GM21423 (cell line): ENCODE data around the gene ASB5.
"Not testable (repeated sequence)": the region's sequence is repeated elsewhere in the genome, so short reads cannot be mapped to it uniquely, and the experiment has no call there.

Experiments
- ATAC-seq: cut with Tn5 transposase; IDR thresholded peaks from one replicate; pipeline ENCODE4 v1.9.1; 2021; ENCODE audit warnings: mild to moderate bottlenecking, moderate library complexity; ENCODE audit not compliant: unreplicated experiment

The ASB5 gene

GRCh38 chr4:176279560-176279959, 10.5 kb upstream of the ASB5 start:
- ATAC-seq, result not testable (repeated sequence)

GRCh38 chr4:176277162-176277904, 8.3 kb upstream of the ASB5 start:
- peak; percentile 89 for ATAC-seq

DNA sequence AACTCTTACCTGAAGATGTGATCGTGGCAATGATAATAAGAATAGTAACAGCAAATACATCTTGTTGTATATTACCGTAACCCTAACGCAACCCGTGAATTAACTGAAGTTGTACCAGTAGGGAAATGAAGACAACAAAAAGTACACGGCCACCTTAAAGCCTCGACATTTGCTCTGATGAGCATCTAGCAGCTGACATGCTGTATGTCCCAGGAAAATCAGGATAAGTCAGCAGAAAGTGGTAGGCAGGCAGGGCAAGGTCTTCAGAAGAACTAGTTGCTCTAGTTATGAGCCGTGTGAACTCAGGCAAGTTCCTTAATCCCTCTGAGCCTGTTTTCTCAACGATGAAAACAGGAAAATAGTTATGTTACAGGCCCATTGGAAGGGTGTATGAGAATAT, 7.7 kb upstream of the ASB5 start:
- no peak for ATAC-seq

DNA sequence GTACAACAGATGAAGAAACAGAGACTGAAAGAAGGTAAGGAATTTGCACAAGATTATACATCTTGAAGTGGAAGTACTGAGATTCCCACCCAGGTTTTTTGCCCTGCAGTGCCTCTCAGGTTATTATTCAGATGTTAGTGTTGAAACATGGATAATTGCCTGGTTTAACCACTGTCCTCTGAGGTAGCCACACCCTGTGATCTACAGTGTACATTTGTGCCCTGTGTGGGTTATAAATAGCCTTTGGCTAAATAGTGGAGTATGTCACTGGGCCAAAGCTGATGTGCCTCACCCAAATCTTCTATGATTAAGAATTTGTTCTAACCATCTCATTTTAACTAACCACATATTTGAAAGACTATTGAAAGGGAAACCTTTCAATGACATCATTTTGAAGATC, 5.4 kb upstream of the ASB5 start:
- ATAC-seq, result no peak

GRCh38 chr4:176273736-176274135, 4.7 kb upstream of the ASB5 start:
- ATAC-seq, result no peak

DNA sequence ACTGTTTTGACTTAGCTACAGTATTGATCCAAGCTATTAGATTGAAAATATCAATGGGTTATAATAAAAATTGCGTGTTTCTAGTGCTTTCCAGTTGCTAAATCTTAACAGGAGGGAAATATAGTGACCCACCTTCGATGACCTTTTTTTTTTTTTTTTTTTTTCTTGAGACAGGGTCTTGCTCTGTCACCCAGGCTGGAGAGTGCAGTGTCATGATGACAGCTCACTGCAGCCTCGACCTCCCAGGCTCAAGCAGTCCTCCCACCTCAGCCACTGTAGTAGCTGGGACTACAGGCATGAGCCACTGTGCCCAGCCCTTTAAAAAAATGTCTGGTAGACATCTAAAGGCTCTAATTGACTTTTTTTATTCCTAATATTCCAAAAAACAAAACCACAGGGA, 3.8 kb upstream of the ASB5 start:
- no peak for ATAC-seq

DNA sequence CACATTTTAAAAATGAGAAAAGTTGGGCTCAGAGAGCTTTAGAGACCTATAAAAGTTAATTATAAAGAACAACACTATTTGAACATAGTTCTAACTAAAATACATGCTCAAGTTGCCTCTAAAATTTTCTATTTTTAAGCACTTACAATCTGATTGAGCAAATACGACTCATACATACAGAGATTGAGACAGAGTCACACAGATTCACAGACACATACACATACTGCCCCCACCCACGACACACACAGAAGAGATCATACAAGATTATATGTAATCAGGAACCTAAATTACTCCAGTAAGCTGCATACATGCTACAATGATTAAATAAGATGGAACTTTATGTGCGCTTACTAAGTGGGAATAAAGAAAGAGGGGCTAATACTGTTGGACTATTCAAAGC, 2.7 kb upstream of the ASB5 start:
- ATAC-seq, result no peak

GRCh38 chr4:176270669-176271068, 1.6 kb upstream of the ASB5 start:
- no peak for ATAC-seq

GRCh38 chr4:176266026-176266425, 3.0 kb downstream of the ASB5 start:
- ATAC-seq, result no peak

DNA sequence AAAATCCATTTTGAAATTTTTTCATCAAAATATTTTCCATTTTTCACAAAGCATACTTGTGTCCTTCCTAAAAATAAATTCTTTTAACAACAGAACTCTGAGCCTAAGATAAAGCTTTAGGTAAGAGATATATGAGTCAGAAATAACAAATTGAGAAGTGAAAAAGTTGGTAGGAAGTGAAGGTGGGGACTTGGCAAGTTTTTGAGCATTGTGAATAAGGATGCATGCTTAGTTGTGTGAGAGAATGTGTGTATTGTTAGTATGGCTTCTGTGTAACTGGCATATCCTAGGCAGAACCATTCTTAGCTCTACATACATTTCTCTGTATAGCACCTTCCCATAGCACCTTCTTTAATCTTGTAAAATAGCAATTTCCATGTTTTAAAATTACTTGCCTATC, 6.8 kb downstream of the ASB5 start:
- peak; percentile 74 for ATAC-seq

DNA sequence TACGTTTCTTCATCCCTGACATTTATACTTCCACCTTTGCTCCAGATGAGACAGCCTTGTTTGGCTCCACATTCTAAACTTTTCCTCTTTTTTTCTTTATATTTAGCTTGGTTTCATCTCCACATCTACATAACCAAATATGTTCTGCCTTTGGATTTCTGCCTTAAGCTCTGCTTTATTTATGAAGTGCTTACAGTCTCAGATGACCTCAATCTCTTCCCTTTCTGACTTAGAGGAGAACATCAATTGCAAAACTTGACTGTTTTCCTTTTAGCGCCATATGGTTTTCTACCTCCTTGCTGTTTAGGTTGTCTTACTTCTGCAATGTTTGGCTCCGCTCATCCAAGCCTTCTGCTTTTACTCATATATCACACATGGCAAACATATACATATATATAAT, 7.5 kb downstream of the ASB5 start:
- no peak for ATAC-seq

DNA sequence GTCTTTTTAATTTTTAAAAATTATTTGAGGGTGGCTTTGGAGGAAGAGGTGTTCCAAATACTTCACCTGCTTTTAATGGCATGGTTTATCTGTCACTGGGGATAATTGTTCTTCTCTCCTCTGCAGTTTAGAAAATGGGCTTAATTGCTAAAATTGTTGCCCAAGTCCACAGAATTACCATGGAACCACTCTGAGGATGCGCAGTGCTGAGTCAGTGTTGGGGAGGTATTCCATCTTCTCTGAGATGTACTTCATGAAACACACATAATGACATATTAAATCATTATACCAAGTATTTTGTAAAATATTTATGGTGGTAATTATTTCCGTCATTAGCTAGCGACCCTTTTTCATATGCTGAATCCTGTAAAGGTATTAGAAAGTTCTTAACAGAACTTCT, 8.0 kb downstream of the ASB5 start:
- no peak for ATAC-seq

- no peak for ATAC-seq
Observed at GRCh38 chr4:176259330-176260090, 9.5 kb downstream of the ASB5 start.

- no peak for ATAC-seq
Observed at GRCh38 chr4:176258135-176258534, 10.9 kb downstream of the ASB5 start.

DNA sequence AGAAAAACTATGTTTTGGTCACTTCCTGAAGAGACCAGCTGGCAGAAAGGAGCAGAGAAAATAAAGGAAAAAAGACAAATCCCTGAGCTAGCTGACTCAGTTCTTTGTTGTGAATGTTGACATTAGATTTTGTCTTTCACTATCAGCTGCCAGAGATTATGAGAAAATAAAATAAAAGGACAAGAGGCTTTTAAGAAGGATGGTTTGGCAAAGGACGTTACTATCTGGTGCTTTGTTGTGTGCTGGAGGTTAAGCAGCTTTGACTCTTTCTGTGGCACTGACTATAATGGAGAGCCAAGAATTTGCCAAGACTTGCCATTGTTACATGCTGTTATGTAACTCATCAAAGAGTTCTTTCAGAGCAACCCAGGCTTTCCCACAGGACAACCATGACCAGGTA, 12.1 kb downstream of the ASB5 start:
- ATAC-seq, result no peak

DNA sequence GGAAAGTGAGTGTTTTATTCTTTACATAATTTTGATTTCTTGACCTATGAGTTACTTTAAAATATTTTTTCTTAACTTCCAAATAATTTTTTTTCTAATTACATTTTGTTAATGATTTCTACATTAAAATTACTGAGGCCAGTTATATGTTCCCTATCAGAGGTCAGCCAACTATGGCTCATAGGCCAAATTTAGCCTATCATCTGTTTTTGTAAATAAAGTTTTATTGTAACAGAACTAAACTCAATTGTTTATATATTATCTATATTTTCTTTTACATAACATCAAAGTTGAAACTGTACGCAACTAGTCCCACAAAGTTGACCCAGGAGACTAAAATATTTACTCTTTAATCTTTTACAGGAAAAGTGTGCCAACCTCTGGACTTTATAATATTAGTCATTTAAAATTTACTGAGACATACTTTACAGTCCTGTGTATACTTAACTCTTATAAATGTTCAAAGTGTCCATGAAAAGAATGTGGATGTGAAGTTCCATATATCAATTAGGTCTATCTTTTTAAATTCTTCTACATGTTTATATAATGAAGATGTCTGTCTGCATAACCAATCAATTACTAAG, 26.2 kb downstream of the ASB5 start:
- ATAC-seq, result no peak

- no peak for ATAC-seq
Observed at GRCh38 chr4:176241703-176242102, 27.3 kb downstream of the ASB5 start.

DNA sequence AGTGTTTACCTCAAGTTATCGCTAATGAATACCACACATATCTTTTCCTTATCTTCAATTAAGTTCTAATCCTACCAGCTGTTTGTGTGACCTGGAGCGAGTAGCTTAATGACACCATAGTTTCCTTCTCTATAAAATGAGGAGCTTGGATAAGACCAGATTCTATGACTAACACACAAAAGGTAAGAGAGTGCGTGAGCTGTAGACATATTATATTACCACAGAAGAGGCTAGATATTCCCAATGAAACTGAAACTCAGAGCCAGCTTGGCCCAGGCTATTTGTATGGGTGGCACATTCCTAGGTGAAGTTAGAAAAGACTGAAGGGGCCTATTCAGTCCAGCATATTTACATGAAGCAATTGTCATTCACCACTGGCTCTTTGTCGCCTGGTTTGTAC, 30.2 kb downstream of the ASB5 start:
- no peak for ATAC-seq

- ATAC-seq, result no peak
Observed at GRCh38 chr4:176238157-176238610, 30.8 kb downstream of the ASB5 start.

DNA sequence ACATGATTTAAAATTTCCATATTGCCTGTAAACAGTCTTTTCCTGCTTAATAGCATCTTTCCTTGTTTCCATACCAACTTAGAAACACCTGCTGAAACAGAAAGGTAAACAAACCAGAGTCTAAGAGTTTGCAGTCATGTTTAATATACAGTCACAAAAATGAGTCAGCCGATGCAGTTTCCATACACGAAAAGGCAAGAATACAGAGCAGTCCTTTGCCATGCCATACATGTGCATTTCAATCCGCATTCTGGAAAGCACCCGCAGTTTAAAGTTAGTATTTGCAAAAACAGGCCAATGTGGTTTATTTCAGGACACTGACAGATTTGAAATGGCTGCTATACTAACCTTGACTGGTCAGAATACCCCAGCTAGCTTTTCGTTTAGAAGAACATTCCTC, 32.1 kb downstream of the ASB5 start:
- no peak for ATAC-seq

GRCh38 chr4:176230836-176231235, 38.2 kb downstream of the ASB5 start:
- ATAC-seq, result no peak

GRCh38 chr4:176229645-176230044, 39.4 kb downstream of the ASB5 start:
- ATAC-seq, result no peak
